Measurements from ENCODE around the gene BIK. TPM values are rescaled to one million over a fixed set of nuclear protein-coding genes. Genes with fewer than 3 reads are reported as not detected.
"Not testable (repeated sequence)": the region's sequence is repeated elsewhere in the genome, so short reads cannot be mapped to it uniquely, and the experiment has no call there.

BIK gene
- total RNA-seq, 3 donors from 2014 or later (not counting 1 experiment from before 2014, with no cell fraction given), result 0.28 to 1.2 TPM; not detected in 1

DNA sequence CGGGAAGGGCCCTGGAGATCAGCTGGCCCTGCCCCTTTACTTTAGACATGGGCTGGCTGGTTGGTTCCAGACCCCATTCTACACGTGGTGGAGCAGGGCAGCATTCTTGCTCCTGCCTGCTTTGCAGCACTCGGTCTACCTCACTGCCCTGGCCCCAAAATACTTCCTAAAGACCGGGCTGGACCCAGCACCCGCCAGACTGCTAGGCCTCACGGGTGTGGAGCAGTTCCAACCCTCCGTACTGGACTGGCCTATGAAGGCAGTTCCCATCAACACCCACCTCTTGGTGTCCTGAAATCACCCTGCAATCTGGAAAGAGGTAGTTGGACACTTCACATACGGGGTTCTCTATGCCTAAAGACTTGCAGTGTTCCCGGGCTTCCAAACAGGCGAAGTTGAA is 26.3 kb downstream of the BIK start:
- no peaks in the 10 kb centered on the region for H3K9me3 Mint-ChIP-seq
- Histone ChIP-seq H3K9me3 (ENCODE audit: control insufficient read depth, insufficient read depth, low read length) (no peaks in the 10 kb centered on the region), H3K4me1 (ENCODE audit: control insufficient read depth, insufficient read depth, low read length) (no peaks in the 10 kb centered on the region), H3K4me3 (ENCODE audit: low read length) (no peak overlapping the region), H3K27me3 (ENCODE audit: control insufficient read depth, insufficient read depth, low read length) (no peaks in the 10 kb centered on the region), H3K27ac (ENCODE audit: low read length) (no peak overlapping the region), H3K36me3 (ENCODE audit: control insufficient read depth, insufficient read depth, low read length) (peaks cover 19% of the 10 kb centered on the region)
- H3K27me3 Mint-ChIP-seq (ENCODE audit: low read depth in 2 of 2), result no peaks in the 10 kb centered on the region
- H3K36me3 Mint-ChIP-seq, result no peaks in the 10 kb centered on the region
- no peak overlapping the region for H3K4me3 Mint-ChIP-seq
- no peak overlapping the region for H3K27ac Mint-ChIP-seq
- WGBS (ENCODE audit: insufficient coverage), result 85% methylated on average over 10 of the region's 10 CpGs
- peaks cover 0 to 6% of the 10 kb centered on the region in 2 donors for H3K4me1 Mint-ChIP-seq
- ATAC-seq, result no peak
- intact Hi-C loops (cut with micrococcal nuclease), result loop anchor here (5.0 kb wide), 1 partner anchor 354 kb away; no protein-coding TSS in a partner anchor
- TF ChIP-seq, protein P1, sequence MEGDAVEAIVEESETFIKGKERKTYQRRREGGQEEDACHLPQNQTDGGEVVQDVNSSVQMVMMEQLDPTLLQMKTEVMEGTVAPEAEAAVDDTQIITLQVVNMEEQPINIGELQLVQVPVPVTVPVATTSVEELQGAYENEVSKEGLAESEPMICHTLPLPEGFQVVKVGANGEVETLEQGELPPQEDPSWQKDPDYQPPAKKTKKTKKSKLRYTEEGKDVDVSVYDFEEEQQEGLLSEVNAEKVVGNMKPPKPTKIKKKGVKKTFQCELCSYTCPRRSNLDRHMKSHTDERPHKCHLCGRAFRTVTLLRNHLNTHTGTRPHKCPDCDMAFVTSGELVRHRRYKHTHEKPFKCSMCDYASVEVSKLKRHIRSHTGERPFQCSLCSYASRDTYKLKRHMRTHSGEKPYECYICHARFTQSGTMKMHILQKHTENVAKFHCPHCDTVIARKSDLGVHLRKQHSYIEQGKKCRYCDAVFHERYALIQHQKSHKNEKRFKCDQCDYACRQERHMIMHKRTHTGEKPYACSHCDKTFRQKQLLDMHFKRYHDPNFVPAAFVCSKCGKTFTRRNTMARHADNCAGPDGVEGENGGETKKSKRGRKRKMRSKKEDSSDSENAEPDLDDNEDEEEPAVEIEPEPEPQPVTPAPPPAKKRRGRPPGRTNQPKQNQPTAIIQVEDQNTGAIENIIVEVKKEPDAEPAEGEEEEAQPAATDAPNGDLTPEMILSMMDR (IDR thresholded peaks at IDR 0.05), result no peak
- DNase-seq, result no peak

- Histone ChIP-seq H3K4me3 (ENCODE audit: low read length) (peak within 1 kb of the TSS; percentile 71), H3K27ac (ENCODE audit: low read length) (peak within 1 kb of the TSS; percentile 85), H3K9me3 (ENCODE audit: control insufficient read depth, insufficient read depth, low read length) (no peaks in the 10 kb centered on the region), H3K27me3 (ENCODE audit: control insufficient read depth, insufficient read depth, low read length) (no peaks in the 10 kb centered on the region), H3K4me1 (ENCODE audit: control insufficient read depth, insufficient read depth, low read length) (peaks cover 29% of the 10 kb centered on the region), H3K36me3 (ENCODE audit: control insufficient read depth, insufficient read depth, low read length) (peaks cover 3% of the 10 kb centered on the region)
- intact Hi-C loops (cut with micrococcal nuclease), result no loop called here
- TF ChIP-seq, protein P1 (IDR thresholded peaks at IDR 0.05), result no peak
- DNase-seq (peak; percentile 76 to 88), ATAC-seq (peak; percentile 84 to 91 (median 87))
- Mint-ChIP-seq H3K36me3 (no peaks in the 10 kb centered on the region), H3K9me3 (no peaks in the 10 kb centered on the region), H3K4me1 (peaks cover 16 to 28% of the 10 kb centered on the region in 2 donors), H3K27ac (peak within 1 kb of the TSS; percentile 89 to 90), H3K27me3 (ENCODE audit: low read depth in 2 of 2) (peaks cover 0 to 2% of the 10 kb centered on the region in 2 donors), H3K4me3 (peak within 1 kb of the TSS; percentile 91)
- under 1% methylated on average over 83 of the region's 83 CpGs for WGBS (ENCODE audit: insufficient coverage)
Observed at GRCh38 chr22:43142880-43143562, 32.5 kb downstream of the BIK start, which contains the start of gene MCAT. TSS of gene MCAT (minus strand) at chr22:43143398. CDS start at chr22:43143348, 50 bp downstream.

GRCh38 chr22:43144949-43145348 is 34.4 kb downstream of the BIK start:
- 95% methylated on average over 2 of the region's 3 CpGs for WGBS (ENCODE audit: insufficient coverage)
- no peak for DNase-seq

GRCh38 chr22:43145371-43145770 is 34.8 kb downstream of the BIK start:
- H3K9me3 Mint-ChIP-seq; H3K27me3 ChIP-seq (ENCODE audit: control insufficient read depth, insufficient read depth, low read length); DNase-seq; H3K27me3 Mint-ChIP-seq (ENCODE audit: low read depth in 2 of 2); H3K36me3 ChIP-seq (ENCODE audit: control insufficient read depth, insufficient read depth, low read length); H3K27ac ChIP-seq (ENCODE audit: low read length); intact Hi-C loops (cut with micrococcal nuclease); H3K36me3 Mint-ChIP-seq; H3K27ac Mint-ChIP-seq; H3K9me3 ChIP-seq (ENCODE audit: control insufficient read depth, insufficient read depth, low read length); ATAC-seq; H3K4me3 ChIP-seq (ENCODE audit: low read length): not testable (repeated sequence)
- H3K4me3 Mint-ChIP-seq, result peak overlapping the region; percentile 13
- peaks cover 18 to 30% of the 10 kb centered on the region in 2 donors for H3K4me1 Mint-ChIP-seq
- H3K4me1 ChIP-seq (ENCODE audit: control insufficient read depth, insufficient read depth, low read length), result peaks cover 43% of the 10 kb centered on the region
- 97% methylated on average over 8 of the region's 8 CpGs for WGBS (ENCODE audit: insufficient coverage)

More at GRCh38 chr22:43144949-43145348, 34.4 kb downstream of the BIK start:
- Histone ChIP-seq H3K9me3 (ENCODE audit: control insufficient read depth, insufficient read depth, low read length) (no peaks in the 10 kb centered on the region), H3K36me3 (ENCODE audit: control insufficient read depth, insufficient read depth, low read length) (peaks cover 3% of the 10 kb centered on the region), H3K27me3 (ENCODE audit: control insufficient read depth, insufficient read depth, low read length) (no peaks in the 10 kb centered on the region), H3K4me1 (ENCODE audit: control insufficient read depth, insufficient read depth, low read length) (peaks cover 43% of the 10 kb centered on the region), H3K4me3 (ENCODE audit: low read length) (no peak overlapping the region), H3K27ac (ENCODE audit: low read length) (no peak overlapping the region)
- Mint-ChIP-seq H3K4me1 (peaks cover 17 to 30% of the 10 kb centered on the region in 2 donors), H3K36me3 (no peaks in the 10 kb centered on the region), H3K4me3 (peak overlapping the region; percentile 13), H3K27me3 (ENCODE audit: low read depth in 2 of 2) (peaks cover 0 to 2% of the 10 kb centered on the region in 2 donors), H3K27ac (no peak overlapping the region), H3K9me3 (no peaks in the 10 kb centered on the region)
- intact Hi-C loops (cut with micrococcal nuclease), result no loop called here
- ATAC-seq, result no peak
- TF ChIP-seq, protein P1 (IDR thresholded peaks at IDR 0.05), result no peak

GRCh38 chr22:43146332-43146731 is 35.8 kb downstream of the BIK start:
- 87% methylated on average over 14 of the region's 15 CpGs for WGBS (ENCODE audit: insufficient coverage)
- Histone ChIP-seq H3K27ac (ENCODE audit: low read length) (peak overlapping the region; percentile 52), H3K4me1 (ENCODE audit: control insufficient read depth, insufficient read depth, low read length) (peaks cover 52% of the 10 kb centered on the region)
- H3K27ac Mint-ChIP-seq; intact Hi-C loops (cut with micrococcal nuclease); ATAC-seq; DNase-seq; H3K36me3 Mint-ChIP-seq; H3K27me3 ChIP-seq (ENCODE audit: control insufficient read depth, insufficient read depth, low read length); H3K9me3 Mint-ChIP-seq; H3K27me3 Mint-ChIP-seq (ENCODE audit: low read depth in 2 of 2); H3K36me3 ChIP-seq (ENCODE audit: control insufficient read depth, insufficient read depth, low read length); H3K4me3 Mint-ChIP-seq; H3K9me3 ChIP-seq (ENCODE audit: control insufficient read depth, insufficient read depth, low read length); H3K4me3 ChIP-seq (ENCODE audit: low read length): not testable (repeated sequence)
- H3K4me1 Mint-ChIP-seq, result peaks cover 26 to 39% of the 10 kb centered on the region in 2 donors

All from natural killer cell (primary cell).